Stimulated activated CD4-positive, alpha-beta T cell treated with anti-CD3 and anti-CD28 coated beads, Interleukin-4, amount 100 ng/mL, for 4 hours (primary cell): ENCODE data around the gene BCAP31.
"Not testable (repeated sequence)": the region's sequence is repeated elsewhere in the genome, so short reads cannot be mapped to it uniquely, and the experiment has no call there.

Experiments used
- DNase-seq, 2 experiments: peaks; one replicate each; pipeline ENCODE4 v3.0.0-alpha.2; 2020

BCAP31 gene

DNA sequence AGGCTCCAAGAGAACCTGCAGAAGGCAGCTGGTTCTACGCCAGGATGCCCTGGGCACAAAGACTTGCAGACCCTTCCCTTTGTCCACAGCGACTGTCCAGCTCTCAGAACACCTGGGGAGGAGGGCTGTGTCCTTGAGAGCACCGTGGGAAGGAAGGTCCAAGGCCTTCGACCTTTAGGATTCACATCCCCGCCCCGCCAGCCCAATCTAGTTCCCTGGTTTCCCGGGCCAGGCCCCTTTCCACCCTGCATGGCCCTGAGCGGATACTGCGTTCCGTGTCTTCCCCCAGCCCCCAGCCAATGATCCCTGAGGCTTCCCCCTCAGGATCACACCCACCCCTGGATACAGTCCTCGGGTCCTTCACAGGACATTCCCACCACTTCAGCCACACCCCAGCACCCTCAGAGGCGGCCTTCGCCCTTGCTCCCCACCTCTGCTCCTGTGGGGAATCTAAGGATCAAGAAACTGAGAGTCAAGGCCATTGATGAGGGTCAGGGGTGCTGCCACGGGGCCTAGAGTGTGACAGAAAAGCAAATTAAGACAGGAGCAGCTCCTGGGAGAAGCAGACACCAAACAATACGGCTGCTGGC lies 9.6 kb upstream of the BCAP31 start:
- DNase-seq = no peak

DNA sequence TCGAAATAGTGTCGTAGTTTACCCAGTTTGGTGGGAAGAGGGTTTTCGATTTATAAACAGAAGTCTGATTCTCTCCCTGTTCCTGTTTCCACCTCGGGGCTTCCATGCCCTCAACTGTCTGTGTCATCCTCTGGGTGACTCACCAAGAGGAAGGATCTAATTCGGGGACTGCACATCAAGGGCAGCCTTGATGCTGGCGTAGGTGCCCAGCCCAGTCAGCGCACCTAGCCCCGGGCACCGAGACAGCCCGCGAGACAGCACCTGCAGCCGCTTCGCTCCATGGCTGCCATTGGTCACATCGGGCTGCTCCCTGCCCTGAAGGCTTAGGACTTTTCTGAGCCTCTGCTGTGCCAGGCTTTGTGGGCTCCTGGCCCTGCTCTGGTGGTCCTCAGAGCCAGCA lies 8.2 kb upstream of the BCAP31 start:
- DNase-seq = no peak

DNA sequence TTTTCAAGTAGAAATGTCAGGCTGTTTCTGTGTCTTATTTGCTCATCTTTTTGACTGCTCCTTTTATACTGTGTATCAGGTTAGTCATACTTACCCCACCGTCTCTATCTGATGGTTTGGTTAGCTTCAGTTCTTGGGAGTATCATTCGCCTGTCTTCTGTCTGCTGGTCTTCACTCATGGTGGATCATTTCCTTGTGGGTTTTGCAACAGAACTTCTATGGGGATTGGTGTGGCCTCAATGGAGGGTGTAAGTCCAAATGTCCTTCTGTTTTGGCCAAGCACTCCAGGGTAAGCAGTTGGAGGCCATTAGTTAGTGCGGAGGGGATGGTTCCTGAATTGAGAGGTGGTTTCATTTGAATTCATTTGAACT lies 7.6 kb upstream of the BCAP31 start:
- DNase-seq = no peak

DNA sequence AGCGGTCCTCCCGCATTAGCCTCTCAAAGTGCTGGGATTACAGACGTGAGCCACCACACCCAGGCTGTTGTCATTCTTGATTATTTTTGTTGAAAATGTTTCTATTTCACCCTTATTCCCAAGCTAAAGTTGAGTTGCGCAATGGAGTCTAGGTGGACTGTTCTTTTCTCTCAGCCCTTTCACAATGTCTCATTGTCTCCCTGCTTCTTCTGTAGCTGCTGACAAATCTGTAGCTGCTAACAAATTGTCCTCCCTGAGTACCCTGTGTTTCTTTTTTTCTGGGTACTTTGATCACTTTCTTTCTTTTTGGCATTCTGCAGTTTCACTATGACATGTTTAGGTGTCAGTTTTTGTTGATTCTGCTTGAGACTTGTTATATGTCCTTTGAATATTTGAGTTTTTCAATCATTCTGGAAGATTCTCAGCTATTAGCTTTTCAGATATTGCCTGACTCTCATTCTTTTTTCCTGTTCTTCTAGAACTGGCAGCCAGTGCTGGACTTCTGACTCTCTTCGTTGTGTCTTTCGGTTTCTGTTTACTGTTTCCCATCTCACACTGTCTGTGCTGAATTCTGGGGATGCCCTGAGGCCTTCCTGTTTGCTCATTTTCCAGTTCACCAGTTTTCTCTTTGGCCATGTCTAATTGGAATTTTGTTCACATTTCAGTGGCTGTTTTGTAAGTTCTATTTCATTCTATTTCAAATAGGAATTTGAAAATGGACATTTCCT lies 7.1 kb upstream of the BCAP31 start:
- no peak for DNase-seq

DNA sequence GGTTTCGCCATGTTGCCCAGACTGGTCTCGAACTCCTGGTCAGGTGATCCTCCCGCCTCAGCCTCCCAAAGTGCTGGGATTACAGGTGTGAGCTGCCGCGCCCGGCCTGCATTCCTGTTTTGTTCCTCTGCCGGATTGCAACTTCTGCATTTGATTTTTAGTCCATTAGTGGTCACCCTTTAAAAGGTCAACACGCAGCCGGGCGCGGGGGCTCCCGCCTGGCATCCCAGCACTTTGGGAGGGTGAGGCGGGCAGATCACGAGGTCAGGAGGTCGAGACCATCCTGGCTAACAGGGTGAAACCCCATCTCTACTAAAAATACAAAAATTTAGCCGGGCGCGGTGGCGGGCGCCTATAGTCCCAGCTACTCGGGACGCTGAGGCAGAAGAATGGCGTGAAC lies 5.9 kb upstream of the BCAP31 start:
- DNase-seq = not testable (repeated sequence)

DNA sequence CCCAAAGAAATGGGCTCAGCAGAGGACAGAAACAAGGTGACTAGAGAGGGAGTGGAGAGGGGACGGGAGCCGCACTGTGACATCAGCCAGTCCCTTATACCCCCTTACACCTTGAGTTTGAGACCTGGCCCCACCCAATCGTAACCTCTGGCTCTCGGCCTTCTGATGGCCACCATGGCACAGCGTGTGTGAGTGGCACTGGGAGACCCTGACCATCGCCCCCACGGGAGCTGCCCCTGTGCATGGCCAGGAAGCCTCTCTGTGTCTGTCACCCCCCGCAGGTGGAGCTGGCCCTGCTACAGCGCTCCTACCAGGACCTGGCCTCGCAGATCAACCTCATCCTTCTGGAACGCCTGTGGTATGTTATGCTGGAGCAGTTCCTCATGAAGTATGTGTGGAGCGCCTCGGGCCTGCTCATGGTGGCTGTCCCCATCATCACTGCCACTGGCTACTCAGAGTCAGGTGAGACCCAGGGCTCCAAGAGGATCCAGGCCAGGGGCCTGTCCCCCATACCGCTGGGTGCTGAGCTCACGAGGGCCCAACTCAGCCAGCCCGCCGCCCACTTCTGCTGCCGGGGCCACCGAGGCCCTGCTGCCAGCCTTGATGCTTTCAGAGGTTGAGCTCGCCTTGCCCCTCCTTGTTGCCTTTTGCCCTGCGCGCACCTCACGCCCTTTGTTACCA lies 4.9 kb upstream of the BCAP31 start:
- DNase-seq = no peak

DNA sequence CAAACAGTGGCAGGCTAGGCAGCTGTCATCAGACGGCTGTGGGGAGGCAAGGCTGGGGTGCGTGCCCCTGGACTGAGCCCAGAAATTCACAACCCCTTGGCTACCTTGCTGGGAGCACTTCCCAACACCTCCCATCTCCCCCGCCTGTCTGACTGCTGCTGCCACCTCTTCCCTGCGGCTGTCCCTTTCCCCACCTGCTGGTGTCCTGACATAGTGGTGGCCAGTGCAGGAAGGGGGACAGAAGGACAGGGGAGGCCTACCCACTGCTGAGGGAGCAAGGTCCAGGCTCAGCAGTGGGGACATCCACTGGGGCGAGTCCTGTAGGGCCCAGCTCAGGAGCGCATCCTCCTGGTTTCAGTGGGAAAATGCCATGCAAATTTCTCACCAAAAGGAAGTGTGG lies 3.9 kb upstream of the BCAP31 start:
- no peak for DNase-seq

DNA sequence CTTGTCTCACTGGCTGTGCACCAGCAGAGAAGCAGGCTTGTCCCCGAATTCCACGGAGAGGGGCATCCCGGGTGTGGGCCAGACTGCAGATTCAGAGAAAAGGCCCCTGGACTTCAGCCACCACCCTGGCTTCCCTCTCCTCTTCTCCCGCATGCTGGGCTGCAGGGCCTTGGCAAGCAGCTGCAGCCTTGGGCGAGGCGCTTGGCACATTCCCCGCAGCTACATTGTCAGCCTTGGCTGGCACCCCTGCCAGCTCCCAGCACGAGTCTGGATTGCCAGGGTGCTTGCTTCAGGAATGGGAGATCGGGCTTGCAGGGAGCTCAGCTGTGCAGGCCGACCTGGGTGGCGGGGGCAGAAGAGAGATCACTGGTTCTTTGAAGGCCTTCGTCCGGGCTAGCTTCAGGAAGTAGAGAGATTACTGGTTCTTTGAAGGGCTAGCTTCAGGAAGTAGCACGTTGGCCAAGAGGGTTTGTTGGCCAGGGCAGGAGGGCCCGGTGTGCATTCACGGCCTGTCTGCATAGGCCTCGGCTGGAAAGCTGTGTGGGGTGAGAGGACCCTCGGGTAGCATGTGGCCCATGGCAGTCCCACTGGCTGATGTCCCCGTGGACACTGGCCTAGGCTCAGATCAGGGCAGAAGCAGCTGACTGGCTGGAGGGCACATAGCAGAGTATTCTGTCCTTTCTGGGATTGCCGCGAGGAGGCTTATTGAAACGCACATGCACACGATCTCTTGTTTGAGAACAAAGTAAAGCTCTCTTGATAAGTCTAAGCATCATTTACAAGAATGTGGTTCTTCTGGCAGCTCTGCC lies 3.1 kb upstream of the BCAP31 start:
- no peak for DNase-seq

DNA sequence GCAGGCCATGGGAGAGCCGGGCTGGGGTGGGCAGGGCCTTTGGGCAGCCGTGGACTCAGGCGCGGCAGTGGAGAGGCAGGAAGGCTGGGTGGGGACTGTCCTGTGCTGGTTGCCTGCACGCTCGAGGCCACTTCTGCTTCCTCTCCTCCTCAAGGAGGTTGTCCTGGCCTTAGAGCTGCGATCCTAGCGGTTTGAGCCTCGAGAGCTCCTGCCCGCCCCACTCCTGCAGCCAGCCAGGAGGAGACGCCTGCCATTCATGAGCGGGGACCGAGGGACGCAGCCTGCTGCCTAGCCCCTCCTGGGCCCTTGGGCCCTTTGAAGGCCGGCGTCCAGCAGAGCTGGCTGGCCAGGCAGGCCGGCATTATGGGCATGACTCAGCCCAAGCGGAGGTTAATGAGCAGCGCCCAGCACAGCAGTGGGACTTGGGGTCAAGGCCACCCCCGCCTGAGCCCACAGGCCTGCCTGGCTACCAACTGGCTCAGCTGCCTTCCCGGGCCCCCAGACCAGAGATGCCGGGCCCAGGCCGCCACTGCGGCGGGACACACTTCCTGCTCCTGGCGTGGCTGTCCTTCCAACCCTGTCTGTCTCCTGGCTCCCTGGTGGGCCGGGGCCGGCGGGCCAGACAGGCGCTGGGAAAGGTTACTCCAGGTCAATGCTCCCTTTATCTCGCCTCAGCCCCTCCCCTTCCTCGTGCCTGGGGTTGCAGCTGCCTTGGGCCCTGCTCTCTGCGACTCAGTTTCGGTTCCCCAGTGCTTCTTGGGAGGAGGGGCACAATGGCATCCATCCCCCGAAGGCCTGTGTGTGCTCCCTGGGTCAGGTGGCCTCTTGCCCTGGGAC lies 2.3 kb upstream of the BCAP31 start:
- DNase-seq = peak in 1 of 2 experiments; percentile 19

DNA sequence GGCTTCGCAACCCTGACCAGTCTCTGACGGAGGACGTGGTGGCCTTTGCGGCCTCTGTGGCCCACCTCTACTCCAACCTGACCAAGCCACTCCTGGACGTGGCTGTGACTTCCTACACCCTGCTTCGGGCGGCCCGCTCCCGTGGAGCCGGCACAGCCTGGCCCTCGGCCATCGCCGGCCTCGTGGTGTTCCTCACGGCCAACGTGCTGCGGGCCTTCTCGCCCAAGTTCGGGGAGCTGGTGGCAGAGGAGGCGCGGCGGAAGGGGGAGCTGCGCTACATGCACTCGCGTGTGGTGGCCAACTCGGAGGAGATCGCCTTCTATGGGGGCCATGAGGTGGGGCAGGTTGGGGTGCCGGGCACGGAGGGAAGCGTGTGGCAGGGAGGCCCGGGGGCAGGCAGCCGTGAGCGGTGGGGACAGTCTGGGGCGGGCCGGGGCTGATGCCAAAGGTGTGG lies 1.7 kb upstream of the BCAP31 start:
- no peak for DNase-seq

DNA sequence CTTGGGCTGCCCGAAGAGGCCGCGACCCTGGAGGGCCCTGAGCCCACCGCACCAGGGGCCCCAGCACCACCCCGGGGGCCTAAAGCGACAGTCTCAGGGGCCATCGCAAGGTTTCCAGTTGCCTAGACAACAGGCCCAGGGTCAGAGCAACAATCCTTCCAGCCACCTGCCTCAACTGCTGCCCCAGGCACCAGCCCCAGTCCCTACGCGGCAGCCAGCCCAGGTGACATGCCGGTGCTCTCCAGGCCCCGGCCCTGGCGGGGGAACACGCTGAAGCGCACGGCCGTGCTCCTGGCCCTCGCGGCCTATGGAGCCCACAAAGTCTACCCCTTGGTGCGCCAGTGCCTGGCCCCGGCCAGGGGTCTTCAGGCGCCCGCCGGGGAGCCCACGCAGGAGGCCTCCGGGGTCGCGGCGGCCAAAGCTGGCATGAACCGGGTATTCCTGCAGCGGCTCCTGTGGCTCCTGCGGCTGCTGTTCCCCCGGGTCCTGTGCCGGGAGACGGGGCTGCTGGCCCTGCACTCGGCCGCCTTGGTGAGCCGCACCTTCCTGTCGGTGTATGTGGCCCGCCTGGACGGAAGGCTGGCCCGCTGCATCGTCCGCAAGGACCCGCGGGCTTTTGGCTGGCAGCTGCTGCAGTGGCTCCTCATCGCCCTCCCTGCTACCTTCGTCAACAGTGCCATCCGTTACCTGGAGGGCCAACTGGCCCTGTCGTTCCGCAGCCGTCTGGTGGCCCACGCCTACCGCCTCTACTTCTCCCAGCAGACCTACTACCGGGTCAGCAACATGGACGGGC lies 1.0 kb upstream of the BCAP31 start:
- no peak for DNase-seq

DNA sequence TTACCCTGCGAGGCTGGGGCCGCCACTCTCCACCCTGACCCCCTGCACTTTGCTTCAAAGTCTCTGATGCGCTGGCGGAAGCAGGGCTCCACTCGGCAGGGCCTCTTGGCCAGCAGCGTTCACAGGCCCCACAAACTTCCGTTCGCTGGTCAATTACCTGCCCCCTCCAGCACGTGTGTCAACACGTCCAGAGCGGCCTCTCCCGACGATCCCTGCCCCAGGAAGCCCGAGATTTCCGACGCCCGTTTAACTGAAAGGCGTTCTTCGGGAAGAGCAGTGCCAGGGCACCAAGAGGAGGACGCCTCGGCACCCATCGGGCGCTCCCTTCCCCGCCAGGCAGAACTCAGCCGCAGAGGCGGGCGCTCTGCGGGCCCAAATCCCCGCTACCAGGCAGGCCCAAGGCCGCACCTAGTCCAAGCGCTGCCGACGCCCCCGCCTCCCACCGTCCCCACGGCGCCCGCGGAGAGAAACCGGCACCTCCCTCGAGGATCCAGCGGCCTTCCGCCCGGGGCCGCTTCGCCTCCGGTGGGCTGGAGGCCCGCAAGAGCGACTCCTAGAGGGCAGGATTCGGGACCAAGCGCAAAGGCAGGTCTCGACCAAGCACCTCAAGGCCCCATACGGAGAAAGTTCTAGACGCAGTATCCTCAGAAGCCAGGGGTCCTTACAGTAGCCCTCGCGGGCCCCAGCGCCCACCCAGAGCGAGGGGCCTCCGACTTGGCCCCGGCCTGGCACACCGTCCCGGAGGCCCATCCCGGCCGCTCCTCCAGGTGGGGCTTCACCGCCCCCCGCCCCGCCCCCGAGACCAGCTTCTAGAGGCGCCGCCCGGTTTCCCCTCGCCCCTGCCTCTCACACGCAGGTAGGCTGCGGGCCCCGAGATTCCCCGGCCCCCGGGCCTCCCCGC lies 586 bp downstream of the BCAP31 start:
- peak; percentile 36 to 63 for DNase-seq

DNA sequence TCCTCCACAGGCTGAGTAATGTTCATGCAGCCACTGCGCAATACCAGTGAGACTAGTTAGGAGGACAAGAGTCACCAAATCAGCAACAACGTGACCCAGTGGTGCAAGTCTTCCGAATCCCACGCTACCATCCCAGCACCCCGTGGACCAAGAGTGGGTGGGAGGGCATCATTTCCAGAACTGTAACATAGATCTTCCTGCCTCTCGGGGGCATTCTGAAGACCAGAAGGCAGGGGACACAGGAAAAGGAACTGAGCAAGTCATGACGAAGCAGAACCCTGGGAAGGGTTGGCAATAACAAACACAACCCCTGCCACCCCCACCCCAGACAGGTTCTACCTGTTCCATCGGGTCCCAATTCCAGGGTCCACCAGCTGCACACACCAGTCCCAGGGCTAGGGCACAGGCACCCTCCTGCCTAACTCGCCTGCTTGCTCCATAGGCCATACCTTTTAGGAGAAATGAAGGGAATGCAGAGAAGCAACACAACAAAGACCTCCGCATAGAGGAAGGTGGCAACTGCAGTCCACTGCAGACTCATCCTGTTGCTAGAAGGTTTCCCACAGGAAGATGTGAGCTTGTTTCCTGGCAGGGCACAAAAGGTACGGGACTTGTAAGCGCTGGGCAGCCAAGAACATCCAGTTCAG lies 1.4 kb downstream of the BCAP31 start:
- DNase-seq = no peak

DNA sequence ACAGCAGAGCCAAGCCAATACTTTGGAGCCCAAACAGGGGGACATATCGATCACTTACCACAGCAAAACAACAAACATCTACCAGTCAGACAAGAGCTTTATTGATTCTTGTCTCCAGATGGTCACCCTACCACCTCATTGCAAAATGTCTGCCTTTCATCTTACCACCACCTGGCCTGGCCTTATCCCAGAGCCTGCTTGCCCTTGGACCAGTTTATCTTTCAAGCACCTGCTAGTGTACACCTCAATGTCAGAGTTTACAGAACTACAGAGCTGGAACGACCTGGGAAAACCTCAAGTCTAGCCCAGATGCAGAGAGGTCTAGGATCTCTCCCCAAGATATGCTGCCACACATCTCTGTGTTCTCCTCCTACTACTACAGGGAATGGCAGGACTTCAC lies 4.5 kb downstream of the BCAP31 start:
- no peak for DNase-seq

DNA sequence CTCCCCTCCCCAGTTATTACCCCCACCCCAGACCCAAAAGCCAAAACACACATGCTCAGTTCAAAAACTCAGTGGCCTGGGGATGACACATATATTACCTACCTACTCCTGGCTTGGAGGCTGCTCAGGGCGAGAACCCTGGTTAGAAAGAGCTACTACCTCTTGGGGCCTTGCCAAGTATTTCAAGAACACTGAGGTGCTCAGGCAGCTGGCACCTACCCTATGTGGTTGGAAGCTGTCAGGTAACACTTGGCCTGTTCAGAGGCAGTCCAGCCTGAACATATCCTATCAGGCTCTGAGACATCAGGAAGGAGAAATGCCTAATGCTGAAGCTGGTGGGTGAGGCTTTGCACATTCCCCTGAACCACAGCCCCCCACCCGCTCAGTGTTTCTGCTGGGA lies 4.9 kb downstream of the BCAP31 start:
- no peak for DNase-seq

DNA sequence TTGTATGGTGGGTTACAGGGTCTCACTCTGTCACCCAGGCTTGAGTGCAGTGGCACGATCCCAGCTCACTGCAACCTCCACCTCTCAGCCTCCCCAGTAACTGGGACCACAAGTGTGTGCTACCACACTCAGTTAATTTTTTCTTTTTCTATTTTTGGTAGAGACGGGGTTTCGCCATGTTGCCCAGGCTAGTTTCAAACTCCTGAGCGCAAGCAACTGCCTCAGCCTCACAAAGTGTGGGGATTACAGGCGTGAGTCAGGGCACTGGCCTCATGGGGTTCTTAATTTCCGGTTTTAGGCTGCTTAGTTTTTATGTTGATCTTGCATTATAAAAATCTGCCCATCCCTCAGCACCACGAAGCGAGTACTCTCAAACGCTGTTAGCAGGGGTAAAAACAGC lies 6.7 kb downstream of the BCAP31 start:
- no peak for DNase-seq

DNA sequence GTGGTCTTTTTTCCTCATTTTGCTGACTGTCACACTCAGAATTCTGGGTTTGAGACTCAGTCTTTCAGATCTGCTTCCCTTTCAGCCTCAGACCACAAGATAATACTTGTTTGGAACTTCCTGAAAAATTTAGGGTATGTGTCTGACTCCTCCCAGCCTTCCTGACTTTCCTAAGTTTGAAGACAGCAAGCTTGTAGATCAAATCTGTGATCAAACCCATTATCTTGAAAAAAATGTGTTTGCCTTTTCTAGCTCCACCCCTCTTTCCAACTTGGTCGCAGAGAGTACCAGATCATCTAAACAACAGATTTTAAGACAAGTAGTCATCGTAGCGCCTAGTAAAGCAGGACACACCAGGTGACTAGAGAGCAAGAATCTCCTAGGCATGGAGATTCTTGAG lies 9.9 kb downstream of the BCAP31 start:
- DNase-seq = no peak

DNA sequence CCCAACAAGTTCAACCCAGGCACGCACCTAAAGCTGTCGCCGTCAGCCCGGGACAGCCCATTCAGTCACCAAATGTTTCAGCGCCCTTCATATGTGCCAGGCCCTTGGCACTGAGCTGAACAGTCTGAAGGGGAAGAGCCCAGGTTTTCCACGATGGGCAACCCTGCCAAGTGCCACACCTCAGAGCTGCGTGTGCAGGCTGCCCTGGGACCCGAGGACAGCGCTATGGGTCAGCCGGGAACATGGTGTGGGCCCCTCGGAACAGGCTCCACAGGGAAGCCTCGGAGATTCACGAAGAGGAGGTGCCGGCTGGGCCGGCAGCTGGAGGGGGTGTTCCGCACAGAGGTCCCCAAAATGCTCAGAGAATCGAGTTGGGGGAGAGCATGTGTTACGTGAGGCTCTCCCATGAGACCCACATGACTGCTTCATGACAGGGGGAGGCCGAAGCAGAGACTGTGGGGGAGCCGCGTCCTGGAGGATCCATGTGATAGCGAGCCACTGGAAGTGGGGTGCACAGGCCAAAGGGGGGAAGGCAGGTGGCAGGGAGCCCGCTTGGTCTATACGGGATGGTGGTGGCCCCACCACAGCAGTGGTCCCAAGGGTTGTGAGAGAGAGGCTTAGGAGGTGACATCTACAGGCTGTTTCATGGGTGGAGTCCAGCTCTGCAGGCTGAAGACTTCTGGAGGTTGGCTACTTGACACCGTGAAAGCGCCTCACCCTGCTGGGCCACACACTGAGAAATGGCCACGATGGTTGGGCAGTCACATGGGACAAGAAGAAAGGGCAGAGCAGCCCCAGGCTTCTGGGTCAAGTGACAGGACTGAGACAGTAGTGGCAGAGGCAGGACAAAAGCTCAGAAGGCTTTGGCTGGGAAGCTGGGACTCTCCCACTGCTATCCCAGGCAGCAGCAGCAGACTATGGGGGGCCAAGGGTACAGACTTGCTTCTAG lies 14.2 kb downstream of the BCAP31 start:
- DNase-seq = no peak

DNA sequence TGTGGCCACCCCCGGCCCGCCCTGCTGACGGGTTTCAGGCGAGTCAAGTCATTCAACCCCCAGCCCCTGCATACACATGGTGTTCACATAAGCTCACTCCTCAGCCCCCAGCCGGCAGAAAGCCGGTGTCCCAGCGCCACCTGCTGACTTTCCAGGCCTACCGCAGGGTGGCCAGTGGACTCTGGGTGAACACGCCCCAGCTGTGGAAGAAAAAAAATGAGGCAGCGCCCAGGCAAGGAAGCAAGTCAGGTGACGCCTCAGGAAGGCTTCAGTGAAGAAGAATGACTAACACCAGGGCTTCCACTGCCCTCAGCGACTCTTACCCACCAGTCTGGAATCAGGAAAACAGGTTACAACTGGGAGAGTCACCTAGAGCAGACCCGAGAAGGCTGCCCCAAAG lies 15.8 kb downstream of the BCAP31 start:
- peak in 1 of 2 experiments; percentile 48 for DNase-seq
